Gastrocnemius medialis (tissue), 4 donors: ENCODE measurements around the gene ADGRV1.

ENCODE experiments used
- CTCF ChIP-seq, 5 experiments: fragments of 450-650 bp in 3 of 5; fragments of 200-600 bp in 2 of 5; sonication (generic) in 2 of 5; IDR thresholded peaks in 4 of 5; conservative IDR thresholded peaks in 1 of 5; 1 replicate in 4 of 5; 2 replicates in 1 of 5; pipeline ENCODE4 v1.5.1; 2016 to 2019; ENCODE audit warnings: antibody characterized with exemption in 5 of 5, mild to moderate bottlenecking in 3 of 5, moderate library complexity in 3 of 5
- POLR2A ChIP-seq, 2 donors: fragments of 450-650 bp; IDR thresholded peaks; one replicate each; pipeline ENCODE4 v1.6.1; 2017; ENCODE audit warnings: antibody characterized with exemption in 2 of 2, mild to moderate bottlenecking in 2 of 2, moderate library complexity in 2 of 2

GRCh38 chr5:91179018-91179417 is 620.4 kb downstream of the ADGRV1 start:
- no peak for TF ChIP-seq CTCF (IDR thresholded peaks at IDR 0.05 in 4 of 5, conservative IDR thresholded peaks at IDR 0.05 in 1 of 5)
- no peak for TF ChIP-seq POLR2A (IDR thresholded peaks at IDR 0.05)
